Smooth muscle cell (in vitro differentiated cells): Measurements from ENCODE around the gene CAPN1. TPM values are rescaled to one million over a fixed set of nuclear protein-coding genes. Genes with fewer than 3 reads are reported as not detected.

Source experiments
- DNase-seq: peaks from one replicate; lab custom pipeline; 2025; ENCODE audit not compliant: unreplicated experiment; lab: John Stamatoyannopoulos, UW
- H2AFZ ChIP-seq: fragments of 200-600 bp; sonication (generic); 2 replicates; pipeline ENCODE4 v1.6.0; 2016; ENCODE audit warnings: antibody characterized with exemption, low read depth, mild to moderate bottlenecking
- H3F3A ChIP-seq: fragments of 200-600 bp; sonication (generic); 2 replicates; pipeline ENCODE4 v1.6.0; 2017; ENCODE audit warnings: antibody characterized with exemption, low read depth
- H3K27ac ChIP-seq: fragments of 200-600 bp; sonication (generic); 2 replicates; pipeline ENCODE4 v1.5.1; 2016; ENCODE audit warnings: low read depth, mild to moderate bottlenecking
- H3K27me3 ChIP-seq: fragments of 200-600 bp; sonication (generic); 2 replicates; pipeline ENCODE4 v1.6.1; 2016; ENCODE audit warnings: low read depth, mild to moderate bottlenecking
- H3K36me3 ChIP-seq: fragments of 200-600 bp; sonication (generic); 2 replicates; pipeline ENCODE4 v1.5.1; 2016; ENCODE audit warnings: low read depth
- H3K4me1 ChIP-seq: fragments of 200-600 bp; sonication (generic); 2 replicates; pipeline ENCODE4 v1.5.1; 2016; ENCODE audit warnings: low read depth
- H3K4me2 ChIP-seq: fragments of 200-600 bp; sonication (generic); 2 replicates; pipeline ENCODE4 v1.6.0; 2016; ENCODE audit warnings: mild to moderate bottlenecking
- H3K4me3 ChIP-seq: fragments of 200-600 bp; sonication (generic); 2 replicates; pipeline ENCODE4 v1.5.1; 2016; ENCODE audit warnings: mild to moderate bottlenecking
- H3K79me2 ChIP-seq: fragments of 200-600 bp; sonication (generic); 2 replicates; pipeline ENCODE4 v1.6.0; 2016; ENCODE audit warnings: low read depth, mild to moderate bottlenecking
- H3K9ac ChIP-seq: fragments of 200-600 bp; sonication (generic); 2 replicates; pipeline ENCODE4 v1.6.0; 2016; ENCODE audit warnings: low read depth
- H3K9me3 ChIP-seq: fragments of 200-600 bp; sonication (generic); replicated peaks from 2 replicates; pipeline ENCODE4 v1.5.1; 2016; ENCODE audit warnings: low read depth
- H4K20me1 ChIP-seq: fragments of 200-600 bp; sonication (generic); 2 replicates; pipeline ENCODE4 v1.6.0; 2016; ENCODE audit warnings: low read depth
- WGBS: methylation state at CpG from one replicate; pipeline ENCODE4 v1.1.7; 2016; ENCODE audit warnings: low lambda C conversion rate; 5-methylcytosine and 5-hydroxymethylcytosine counted together
- polyA plus RNA-seq: library from polyadenylated mRNA; unstranded; fragments of >200 nt; fragmentation: Nextera tagmentation; extraction: Ambion mirVana; gene quantifications from 2 replicates; pipeline ENCODE4 v1.2.1, GENCODE V29; 2016
- total RNA-seq: library from RNA; depleted of rRNA; stranded (reverse); fragments of >200 nt; gene quantifications from 2 replicates; pipeline ENCODE4 v1.2.3, GENCODE V29; 2014
- TF ChIP-seq, protein P1 (sequence below): fragments of 200-600 bp; sonication (generic); IDR thresholded peaks from 2 replicates; pipeline ENCODE4 v1.5.1; 2017; ENCODE audit warnings: borderline replicate concordance, mild to moderate bottlenecking, antibody characterized with exemption; ENCODE audit not compliant: insufficient read depth, poor library complexity, severe bottlenecking

Gene CAPN1
- total and polyA plus RNA-seq, 2 experiments from 2014 or later: 109 to 126 TPM

DNA sequence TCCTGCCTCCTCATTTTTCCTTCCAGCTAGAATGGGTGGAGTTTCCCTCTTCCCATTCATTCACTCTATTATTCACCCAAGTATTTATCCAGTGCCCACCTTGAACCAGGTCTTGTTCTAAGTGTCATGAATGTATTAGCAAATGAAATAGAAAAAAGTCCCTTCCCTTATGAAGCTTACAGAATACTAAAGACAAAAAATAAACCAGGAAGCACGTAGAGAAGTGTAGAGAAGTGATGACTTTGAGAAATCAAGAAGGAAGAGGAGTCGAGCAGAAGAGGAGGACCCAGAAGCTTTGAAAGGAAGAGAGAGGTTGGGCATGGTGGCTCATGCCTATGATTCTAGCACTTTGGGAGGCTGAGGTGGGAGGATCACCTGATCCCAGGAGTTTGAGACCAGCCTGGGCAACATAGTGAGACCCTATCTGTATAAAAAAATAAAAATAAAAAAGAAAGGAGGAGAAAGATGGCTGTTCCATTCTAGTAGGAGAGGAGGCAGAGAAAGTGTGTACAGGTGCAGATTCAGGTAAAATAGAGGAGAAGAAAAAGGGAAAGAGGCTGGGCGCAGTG lies 30.3 kb upstream of the CAPN1 start:
- Histone ChIP-seq H3K9me3 (no peaks in the 10 kb centered on the region), H3K27me3 (peaks cover 5% of the 10 kb centered on the region), H3K79me2 (no peaks in the 10 kb centered on the region), H3F3A (no peaks in the 10 kb centered on the region), H4K20me1 (no peaks in the 10 kb centered on the region), H3K27ac (no peak overlapping the region), H3K9ac (no peak overlapping the region), H3K4me3 (no peak overlapping the region), H3K4me1 (no peaks in the 10 kb centered on the region), H3K4me2 (no peak overlapping the region), H2AFZ (no peak overlapping the region), H3K36me3 (no peaks in the 10 kb centered on the region)
- DNase-seq: no peak
- TF ChIP-seq, protein P1, sequence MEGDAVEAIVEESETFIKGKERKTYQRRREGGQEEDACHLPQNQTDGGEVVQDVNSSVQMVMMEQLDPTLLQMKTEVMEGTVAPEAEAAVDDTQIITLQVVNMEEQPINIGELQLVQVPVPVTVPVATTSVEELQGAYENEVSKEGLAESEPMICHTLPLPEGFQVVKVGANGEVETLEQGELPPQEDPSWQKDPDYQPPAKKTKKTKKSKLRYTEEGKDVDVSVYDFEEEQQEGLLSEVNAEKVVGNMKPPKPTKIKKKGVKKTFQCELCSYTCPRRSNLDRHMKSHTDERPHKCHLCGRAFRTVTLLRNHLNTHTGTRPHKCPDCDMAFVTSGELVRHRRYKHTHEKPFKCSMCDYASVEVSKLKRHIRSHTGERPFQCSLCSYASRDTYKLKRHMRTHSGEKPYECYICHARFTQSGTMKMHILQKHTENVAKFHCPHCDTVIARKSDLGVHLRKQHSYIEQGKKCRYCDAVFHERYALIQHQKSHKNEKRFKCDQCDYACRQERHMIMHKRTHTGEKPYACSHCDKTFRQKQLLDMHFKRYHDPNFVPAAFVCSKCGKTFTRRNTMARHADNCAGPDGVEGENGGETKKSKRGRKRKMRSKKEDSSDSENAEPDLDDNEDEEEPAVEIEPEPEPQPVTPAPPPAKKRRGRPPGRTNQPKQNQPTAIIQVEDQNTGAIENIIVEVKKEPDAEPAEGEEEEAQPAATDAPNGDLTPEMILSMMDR: no peak
- 92% methylated on average over 3 of the region's 3 CpGs for WGBS

DNA sequence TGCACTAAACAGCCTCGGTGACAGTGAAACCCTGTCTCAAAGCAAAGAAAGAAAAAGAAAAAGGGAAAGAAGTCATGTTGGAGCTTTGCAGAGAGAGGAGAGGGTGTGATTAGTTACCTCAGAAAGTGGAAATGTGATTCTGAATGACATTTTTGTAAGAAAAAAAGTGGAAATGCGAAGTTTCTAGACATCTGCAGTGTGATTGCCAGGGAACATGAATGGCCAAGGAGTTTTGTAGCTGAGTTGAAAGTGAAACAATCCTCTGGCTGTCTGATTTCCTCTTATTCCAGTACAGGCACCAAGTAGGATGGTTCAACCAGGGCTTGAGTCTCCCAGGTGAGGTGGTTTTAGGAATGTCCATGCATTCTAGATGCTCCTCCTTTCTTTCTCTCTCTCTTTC lies 29.6 kb upstream of the CAPN1 start:
- Histone ChIP-seq H3K27me3 (peaks cover 5% of the 10 kb centered on the region), H3K9me3 (no peaks in the 10 kb centered on the region), H2AFZ (no peak overlapping the region), H3K4me1 (no peaks in the 10 kb centered on the region), H3K4me2 (no peak overlapping the region), H3K9ac (no peak overlapping the region), H3K27ac (no peak overlapping the region), H3K79me2 (no peaks in the 10 kb centered on the region), H3F3A (no peaks in the 10 kb centered on the region), H4K20me1 (no peaks in the 10 kb centered on the region), H3K36me3 (no peaks in the 10 kb centered on the region), H3K4me3 (no peak overlapping the region)
- TF ChIP-seq, protein P1: no peak
- no peak for DNase-seq
- WGBS: 86% methylated on average over 2 of the region's 2 CpGs

DNA sequence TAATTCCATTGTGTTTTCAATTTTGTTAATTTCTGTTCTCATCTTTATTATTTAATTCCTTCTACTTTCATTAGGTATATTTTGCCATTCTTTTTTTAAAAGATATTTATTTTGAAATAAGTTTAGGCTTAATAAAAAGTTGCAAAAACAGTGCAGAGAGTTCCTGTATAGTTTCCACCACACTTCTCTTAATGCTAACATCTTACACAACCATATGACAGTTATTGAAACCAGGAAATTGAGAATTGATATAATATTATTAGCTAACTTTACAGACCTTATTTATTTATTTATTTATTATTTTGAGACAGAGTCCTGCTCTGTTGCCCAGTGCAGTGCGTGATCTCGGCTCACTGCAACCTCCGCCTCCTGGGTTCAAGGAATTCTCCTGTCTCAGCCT lies 25.5 kb upstream of the CAPN1 start:
- Histone ChIP-seq H3K4me2 (no peak overlapping the region), H3K79me2 (no peaks in the 10 kb centered on the region), H3K27me3 (peaks cover 5% of the 10 kb centered on the region), H4K20me1 (no peaks in the 10 kb centered on the region), H3K9ac (no peak overlapping the region), H3K36me3 (no peaks in the 10 kb centered on the region), H3F3A (no peaks in the 10 kb centered on the region), H3K9me3 (no peaks in the 10 kb centered on the region), H3K4me1 (no peaks in the 10 kb centered on the region), H3K4me3 (no peak overlapping the region), H3K27ac (no peak overlapping the region), H2AFZ (no peak overlapping the region)
- 98% methylated on average over 3 of the region's 3 CpGs for WGBS
- DNase-seq: no peak
- TF ChIP-seq, protein P1: no peak

DNA sequence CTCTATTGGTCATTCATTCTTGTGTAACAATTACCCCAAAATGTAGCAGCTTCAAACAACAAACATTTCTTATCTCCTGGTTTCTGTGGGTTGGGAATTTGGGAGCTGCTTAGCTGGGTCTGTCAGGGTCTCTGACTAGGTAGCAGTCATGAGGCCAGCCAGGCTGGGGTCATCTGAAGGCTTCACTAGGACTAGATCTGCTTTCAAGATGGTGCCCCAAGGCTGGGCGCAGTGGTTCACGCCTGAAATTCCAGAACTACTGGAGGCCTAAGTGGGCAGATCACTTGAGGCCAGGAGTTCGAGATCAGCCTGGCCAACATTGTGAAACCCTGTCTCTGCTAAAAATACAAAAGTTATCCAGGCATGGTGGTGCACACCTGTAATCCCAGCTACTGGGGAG lies 24.8 kb upstream of the CAPN1 start:
- H3K9ac ChIP-seq: no peak overlapping the region
- no peak overlapping the region for H3K27ac ChIP-seq
- TF ChIP-seq, protein P1: no peak
- H3K9me3 ChIP-seq: no peaks in the 10 kb centered on the region
- H3K4me1 ChIP-seq: no peaks in the 10 kb centered on the region
- WGBS: 96% methylated on average over 3 of the region's 3 CpGs
- H3K27me3 ChIP-seq: peaks cover 5% of the 10 kb centered on the region
- no peak overlapping the region for H2AFZ ChIP-seq
- H3K79me2 ChIP-seq: no peaks in the 10 kb centered on the region
- H3F3A ChIP-seq: no peaks in the 10 kb centered on the region
- H3K4me3 ChIP-seq: no peak overlapping the region
- no peak for DNase-seq
- no peak overlapping the region for H3K4me2 ChIP-seq
- no peaks in the 10 kb centered on the region for H4K20me1 ChIP-seq
- H3K36me3 ChIP-seq: no peaks in the 10 kb centered on the region
